DOHH2 (cell line): Measurements from ENCODE around the gene AGAP3.

ENCODE experiments used
- CTCF ChIP-seq: fragments of 200-600 bp; sonication (generic); IDR thresholded peaks from one replicate; pipeline ENCODE4 v1.5.1; 2014; ENCODE audit warnings: antibody characterized with exemption, mild to moderate bottlenecking, low read depth, low read length; ENCODE audit not compliant: poor library complexity, severe bottlenecking
- EZH2phosphoT487 ChIP-seq: fragments of 200-600 bp; sonication (generic); IDR thresholded peaks from 2 replicates; pipeline ENCODE4 v1.6.1; 2017; ENCODE audit warnings: borderline replicate concordance, mild to moderate bottlenecking, antibody characterized with exemption, low read length, moderate library complexity, mixed read lengths

- TF ChIP-seq CTCF (no peak), EZH2phosphoT487 (no peak)
These were observed 20.8 kb upstream of the AGAP3 start for GRCh38 chr7:151065516-151065915.
